HG02884 (cell line): ENCODE data around the gene NPY1R.

ENCODE experiments used
- ATAC-seq: cut with Tn5 transposase; IDR thresholded peaks from one replicate; pipeline ENCODE4 v1.9.1; 2021; ENCODE audit warnings: mild to moderate bottlenecking, moderate library complexity; ENCODE audit not compliant: unreplicated experiment

Gene NPY1R

GRCh38 chr4:163332526-163333406, at the start of gene NPY1R:
Gene NPY1R (minus strand): TSS chr4:163332596. CDS start chr4:163326554, 6,042 bp downstream.
- ATAC-seq: peak; percentile 90

GRCh38 chr4:163380703-163381102, 48.3 kb upstream of the NPY1R start:
- no peak for ATAC-seq

GRCh38 chr4:163378661-163379060, 46.3 kb upstream of the NPY1R start:
- no peak for ATAC-seq

- ATAC-seq: no peak
Observed at GRCh38 chr4:163372029-163372428, 39.6 kb upstream of the NPY1R start.

GRCh38 chr4:163367651-163368050, 35.3 kb upstream of the NPY1R start:
- ATAC-seq: no peak

- ATAC-seq: no peak
Observed at GRCh38 chr4:163356104-163356503, 23.7 kb upstream of the NPY1R start.

- no peak for ATAC-seq
Observed at GRCh38 chr4:163353054-163353453, 20.7 kb upstream of the NPY1R start.

- ATAC-seq: no peak
Observed at GRCh38 chr4:163350672-163351071, 18.3 kb upstream of the NPY1R start.

- ATAC-seq: no peak
Observed at GRCh38 chr4:163344147-163345125, 12.0 kb upstream of the NPY1R start.

- no peak for ATAC-seq
Observed at GRCh38 chr4:163343604-163344146, 11.3 kb upstream of the NPY1R start, which contains the start of gene NPY5R. Gene NPY5R (plus strand): TSS chr4:163343892. CDS start chr4:163350274, 6,382 bp downstream.

- ATAC-seq: no peak
Observed at GRCh38 chr4:163335384-163335783, 3.0 kb upstream of the NPY1R start.

GRCh38 chr4:163331629-163332376, 593 bp downstream of the NPY1R start:
- no peak for ATAC-seq

GRCh38 chr4:163330916-163331628, 1.3 kb downstream of the NPY1R start:
- no peak for ATAC-seq

GRCh38 chr4:163317110-163317509, 15.3 kb downstream of the NPY1R start:
- no peak for ATAC-seq

- no peak for ATAC-seq
Observed at GRCh38 chr4:163309466-163309865, 22.9 kb downstream of the NPY1R start.

GRCh38 chr4:163303069-163303468, 29.3 kb downstream of the NPY1R start:
- ATAC-seq: no peak

- ATAC-seq: no peak
Observed at GRCh38 chr4:163300445-163300844, 32.0 kb downstream of the NPY1R start.

- ATAC-seq: no peak
Observed at GRCh38 chr4:163295138-163295537, 37.3 kb downstream of the NPY1R start.

- no peak for ATAC-seq
Observed at GRCh38 chr4:163284304-163284703, 48.1 kb downstream of the NPY1R start.
